GM21390 (cell line): ENCODE measurements around the gene ZNF729.
"Not testable (repeated sequence)": the region's sequence is repeated elsewhere in the genome, so short reads cannot be mapped to it uniquely, and the experiment has no call there.

Experiments
- ATAC-seq: cut with Tn5 transposase; IDR thresholded peaks from one replicate; pipeline ENCODE4 v1.9.1; 2021; ENCODE audit not compliant: unreplicated experiment

The ZNF729 gene

GRCh38 chr19:22286151-22286810, at the start of gene ZNF729:
TSS of gene ZNF729 (plus strand) at chr19:22286441. CDS start at chr19:22286526, 85 bp downstream.
- ATAC-seq = no peak

GRCh38 chr19:22256856-22257255, 29.4 kb upstream of the ZNF729 start:
- ATAC-seq = no peak

DNA sequence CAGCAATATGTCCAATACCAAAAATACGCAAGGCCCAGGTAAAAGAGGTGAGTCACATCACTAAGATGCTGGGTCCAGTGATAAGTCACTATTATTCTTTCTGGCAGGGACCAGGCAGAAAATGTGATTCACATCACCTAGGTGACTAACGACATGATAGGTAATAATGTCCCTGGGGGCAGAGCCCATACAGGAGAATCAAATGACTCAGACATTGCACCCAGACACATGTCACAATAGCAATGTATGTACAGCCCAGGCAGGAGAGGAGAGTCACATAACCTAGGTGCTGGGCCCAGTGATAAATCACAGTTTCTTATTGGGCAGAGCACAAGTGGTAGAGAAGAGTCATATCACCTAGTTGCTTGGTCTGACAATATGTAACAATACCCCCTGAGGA, 28.9 kb upstream of the ZNF729 start:
- no peak for ATAC-seq

- no peak for ATAC-seq
These were observed 28.3 kb upstream of the ZNF729 start for GRCh38 chr19:22257916-22258315.

- ATAC-seq = no peak
These were observed 25.7 kb upstream of the ZNF729 start for GRCh38 chr19:22260499-22260898.

DNA sequence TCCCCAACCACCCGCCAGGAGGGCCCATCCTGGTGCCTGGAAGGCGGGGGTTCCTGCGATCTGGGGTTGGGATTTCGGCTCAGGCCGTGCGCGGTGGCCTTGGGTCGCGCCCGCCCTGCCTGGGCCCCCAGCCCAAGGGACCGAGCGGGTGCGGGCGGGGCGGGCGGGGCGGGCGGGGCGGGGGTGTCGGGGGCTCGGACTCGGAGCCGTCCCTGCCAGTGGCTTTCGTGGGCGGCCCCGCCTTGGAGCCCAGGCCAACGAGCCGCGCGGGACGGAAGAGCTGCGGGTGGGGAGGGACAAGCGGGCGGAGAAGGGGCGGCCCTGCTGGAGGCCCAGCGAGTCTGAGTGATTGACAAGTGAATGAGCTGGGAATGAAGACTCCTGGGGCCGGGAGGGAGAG, 24.6 kb upstream of the ZNF729 start:
- no peak for ATAC-seq

DNA sequence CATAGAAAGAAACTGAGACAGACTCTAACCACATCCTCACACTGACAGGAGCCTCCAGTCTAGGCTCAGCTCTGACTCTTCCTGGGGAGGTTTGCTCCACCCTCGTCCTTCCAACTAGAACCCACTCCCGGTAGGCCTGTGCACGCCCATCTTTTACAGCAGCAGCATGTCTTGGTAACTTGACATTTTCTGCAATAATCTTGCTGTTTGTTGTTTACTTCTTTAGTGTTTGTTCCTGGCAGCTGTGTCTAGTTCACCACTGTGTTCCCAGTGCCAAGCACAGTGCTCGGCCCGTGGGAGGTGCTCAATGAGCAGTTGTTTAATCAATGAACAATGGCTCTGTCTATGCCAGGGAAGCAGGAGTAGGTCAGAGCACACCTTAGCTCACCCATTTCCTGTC, 23.1 kb upstream of the ZNF729 start:
- no peak for ATAC-seq

GRCh38 chr19:22321554-22321953, 35.3 kb downstream of the ZNF729 start:
- not testable (repeated sequence) for ATAC-seq

DNA sequence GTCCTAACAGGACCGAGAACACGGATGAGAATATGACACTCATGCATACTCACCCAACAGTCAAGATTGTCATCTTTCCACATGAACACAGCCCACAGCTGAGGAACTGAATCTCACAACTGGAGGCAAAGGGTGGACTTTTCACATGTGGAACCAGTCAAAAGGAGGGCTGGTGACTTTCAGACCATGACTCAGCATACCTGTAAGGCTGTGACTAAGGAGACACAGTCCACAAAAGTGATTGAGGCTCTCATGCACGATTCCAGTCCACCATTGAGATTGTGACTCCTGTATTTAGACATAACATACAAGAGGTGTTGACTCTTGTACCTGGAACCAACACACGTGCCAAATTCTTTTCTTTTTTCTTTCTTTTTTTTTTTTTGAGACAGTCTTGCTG, 40.0 kb downstream of the ZNF729 start:
- ATAC-seq = no peak

- no peak for ATAC-seq
These were observed 41.1 kb downstream of the ZNF729 start for GRCh38 chr19:22327321-22327720.

DNA sequence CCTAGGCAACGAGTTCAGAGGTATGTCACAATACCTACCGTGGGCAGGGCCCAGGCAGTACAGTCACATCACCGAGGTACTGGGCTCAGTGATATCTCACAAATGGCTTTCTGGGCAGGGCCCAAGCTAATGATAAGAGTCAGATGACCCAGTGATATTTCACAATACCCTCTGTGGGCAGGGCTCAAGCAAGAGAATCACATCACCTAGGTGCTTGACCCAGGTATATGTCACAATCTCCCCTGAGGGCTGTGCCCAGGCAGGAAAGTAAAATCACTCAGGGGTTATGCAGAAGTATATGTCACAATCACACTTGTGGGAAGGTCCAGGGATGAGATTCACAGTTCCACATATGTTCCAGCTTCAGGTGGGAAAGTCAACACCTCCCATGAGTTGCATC, 45.3 kb downstream of the ZNF729 start:
- ATAC-seq = no peak

DNA sequence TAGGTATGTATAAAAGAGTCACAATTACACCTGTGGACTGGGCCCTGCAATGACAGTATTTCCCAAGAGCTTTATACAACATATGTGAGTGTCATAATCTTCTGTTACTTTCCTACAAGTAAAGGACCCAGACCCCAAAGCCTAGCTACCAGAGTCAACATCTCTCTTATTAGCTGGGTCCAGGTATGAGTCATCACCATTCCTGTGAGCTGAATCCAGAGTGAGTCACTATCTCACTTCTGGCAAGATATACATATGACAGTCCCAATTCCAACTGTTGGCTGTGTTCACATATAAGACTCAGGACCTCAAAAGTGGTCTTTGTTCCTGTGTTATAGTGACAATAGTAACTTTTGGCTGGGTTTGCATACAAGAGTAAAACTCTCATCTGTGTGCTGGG, 46.7 kb downstream of the ZNF729 start:
- ATAC-seq = no peak

GRCh38 chr19:22335716-22336115, 49.5 kb downstream of the ZNF729 start:
- no peak for ATAC-seq

DNA sequence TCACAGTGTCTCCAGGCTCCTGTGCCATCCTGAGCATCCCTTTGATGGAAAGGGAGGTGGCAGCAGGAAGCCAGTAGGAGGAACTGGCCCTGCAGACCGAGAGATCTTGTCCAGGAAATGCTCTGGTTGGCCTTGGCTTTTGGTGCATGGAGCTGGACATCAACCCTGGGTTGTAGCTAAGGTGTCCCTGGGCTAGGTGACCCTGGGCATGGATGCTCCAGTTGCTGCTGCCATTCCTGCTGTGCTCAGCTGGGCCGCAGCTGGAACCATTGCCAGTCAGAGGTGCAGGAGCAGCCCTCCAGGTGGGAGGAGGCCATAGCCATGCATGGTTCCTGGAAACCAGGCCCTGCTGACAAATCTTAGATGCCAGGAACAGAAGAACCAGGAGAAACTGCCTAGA, 68.4 kb downstream of the ZNF729 start:
- ATAC-seq = no peak
